H1 (cell line): ENCODE measurements around the gene DAZAP1. TPM values are rescaled to one million over a fixed set of nuclear protein-coding genes. Genes with fewer than 3 reads are reported as not detected.
A peak's percentile ranks its signal among the peaks of the same experiment; 100 is the strongest.

Experiments used
- CTCF ChIA-PET: fragments of 300-600 bp; sonication (Branson Sonifier 250); formaldehyde crosslinking; loops from one replicate; lab custom pipeline; 2021; ENCODE audit not compliant: partially characterized antibody; lab: Charles Lee
- POLR2A ChIA-PET: fragments of 300-600 bp; sonication (Branson Sonifier 250); formaldehyde crosslinking; loops from one replicate; lab custom pipeline; 2021; ENCODE audit warnings: inconsistent platforms; ENCODE audit not compliant: partially characterized antibody; lab: Charles Lee
- DNase-seq, 2 experiments: peaks; one replicate each; pipeline versions ENCODE4 v3.0.0 to v3.0.0-alpha.2; 2010 to 2022; ENCODE audit warnings: low spot score in 2 of 2, low read depth in 1 of 2, mixed read lengths in 1 of 2
- FAIRE-seq: peaks from 2 replicates; lab custom pipeline; 2011; peaks lifted over from hg19 to GRCh38; lab: Jason Lieb, UNC
- H2AFZ ChIP-seq: 2 replicates; pipeline ENCODE4 v1.8.1; 2012; ENCODE audit warnings: low read length, inconsistent platforms
- H2AK5ac ChIP-seq: 2 replicates; pipeline ENCODE4 v1.6.1; 2013; ENCODE audit warnings: low read depth, low read length
- H2BK120ac ChIP-seq: replicated peaks from 2 replicates; pipeline ENCODE3; 2013; ENCODE audit warnings: low read depth, low read length, inconsistent platforms
- H2BK12ac ChIP-seq: 2 replicates; pipeline ENCODE4 v1.6.1; 2013; ENCODE audit warnings: low read depth, low read length
- H2BK15ac ChIP-seq: 2 replicates; pipeline ENCODE4 v1.6.1; 2013; ENCODE audit warnings: low read length
- H2BK20ac ChIP-seq: 2 replicates; pipeline ENCODE4 v1.6.1; 2013; ENCODE audit warnings: low read length
- H2BK5ac ChIP-seq: 2 replicates; pipeline ENCODE4 v1.6.1; 2013; ENCODE audit warnings: low read depth, low read length
- H3K14ac ChIP-seq: 2 replicates; pipeline ENCODE4 v1.6.1; 2013; ENCODE audit warnings: inconsistent platforms; ENCODE audit not compliant: insufficient read length
- H3K18ac ChIP-seq: 2 replicates; pipeline ENCODE4 v1.6.1; 2013; ENCODE audit warnings: low read length; ENCODE audit errors: extremely low read depth
- H3K23ac ChIP-seq: 2 replicates; pipeline ENCODE4 v1.6.1; 2013; ENCODE audit warnings: inconsistent platforms; ENCODE audit not compliant: insufficient read length
- H3K23me2 ChIP-seq: 2 replicates; pipeline ENCODE4 v1.6.1; 2013; ENCODE audit warnings: low read depth, low read length
- H3K27ac ChIP-seq: 2 replicates; pipeline ENCODE4 v1.6.1; 2011; ENCODE audit warnings: low read depth, low read length, inconsistent platforms
- H3K27me3 ChIP-seq, 4 experiments: replicated peaks in 1 of 4; 1 replicate in 1 of 4; 2 replicates in 3 of 4; pipeline versions ENCODE4 v1.6.1 to v1.8.1; 2011 to 2013; ENCODE audit warnings: low read length in 3 of 4, mild to moderate bottlenecking in 3 of 4, inconsistent platforms in 2 of 4, mixed read lengths in 2 of 4, moderate library complexity in 1 of 4; ENCODE audit not compliant: control insufficient read depth in 3 of 4, insufficient read depth in 3 of 4; ENCODE audit errors: extremely low read depth in 1 of 4
- H3K36me3 ChIP-seq, 4 experiments: 2 replicates each; pipeline versions ENCODE4 v1.6.1 to v1.8.1; 2011 to 2013; ENCODE audit warnings: mild to moderate bottlenecking in 4 of 4, low read length in 3 of 4, moderate library complexity in 2 of 4, control low read depth in 1 of 4, inconsistent platforms in 1 of 4; ENCODE audit not compliant: insufficient read depth in 4 of 4, control insufficient read depth in 2 of 4
- H3K4ac ChIP-seq: replicated peaks from 2 replicates; pipeline ENCODE3; 2013; ENCODE audit warnings: low read length, low read depth, mixed read lengths, inconsistent platforms; ENCODE audit not compliant: insufficient read length
- H3K4me1 ChIP-seq, 4 experiments: replicated peaks in 1 of 4; 1 replicate in 1 of 4; 2 replicates in 3 of 4; pipeline versions ENCODE4 v1.6.1 to v1.8.1; 2011 to 2013; ENCODE audit warnings: low read length in 3 of 4, inconsistent platforms in 2 of 4, mixed read lengths in 1 of 4; ENCODE audit not compliant: insufficient read depth in 4 of 4, control insufficient read depth in 3 of 4
- H3K4me2 ChIP-seq, 2 experiments: 2 replicates each; pipeline versions ENCODE4 v1.6.1 to v1.8.1; 2011 to 2013; ENCODE audit warnings: low read depth in 2 of 2, low read length in 2 of 2, control low read depth in 1 of 2, inconsistent platforms in 1 of 2, mild to moderate bottlenecking in 1 of 2; ENCODE audit not compliant: insufficient read depth in 1 of 2
- H3K4me3 ChIP-seq, 4 experiments: fragments of 200-600, 300-600 bp in 1 of 4; sonication (generic), shearing (Covaris generic), sonication (Bioruptor Twin) in 1 of 4; 2 replicates each; pipeline versions ENCODE4 v1.5.1 to v1.8.1; 2011 to 2016; ENCODE audit warnings: low read length in 4 of 4, low read depth in 3 of 4, control low read depth in 2 of 4, inconsistent platforms in 2 of 4, mild to moderate bottlenecking in 2 of 4, mixed read lengths in 1 of 4, moderate library complexity in 1 of 4; ENCODE audit not compliant: insufficient read depth in 2 of 4; ENCODE audit errors: extremely low read depth in 1 of 4
- H3K56ac ChIP-seq: replicated peaks from 2 replicates; pipeline ENCODE3; 2013; ENCODE audit warnings: low read depth, mild to moderate bottlenecking, mixed read lengths, low read length, inconsistent platforms; ENCODE audit not compliant: insufficient read length
- H3K79me1 ChIP-seq: 2 replicates; pipeline ENCODE4 v1.6.1; 2013; ENCODE audit warnings: low read depth, low read length, control low read depth
- H3K79me2 ChIP-seq, 2 experiments: 2 replicates each; pipeline versions ENCODE4 v1.6.1 to v1.8.1; 2012 to 2013; ENCODE audit warnings: low read length in 2 of 2, mild to moderate bottlenecking in 2 of 2, inconsistent platforms in 1 of 2; ENCODE audit not compliant: insufficient read depth in 2 of 2, control insufficient read depth in 1 of 2
- H3K9ac ChIP-seq, 4 experiments: replicated peaks in 1 of 4; 1 replicate in 1 of 4; 2 replicates in 3 of 4; pipeline versions ENCODE4 v1.6.1 to v1.8.1; 2011 to 2013; ENCODE audit warnings: low read depth in 3 of 4, low read length in 3 of 4, control low read depth in 2 of 4, mild to moderate bottlenecking in 2 of 4, moderate library complexity in 2 of 4, inconsistent platforms in 1 of 4; ENCODE audit errors: extremely low read depth in 1 of 4
- H3K9me3 ChIP-seq, 2 experiments: 2 replicates each; pipeline versions ENCODE4 v1.6.1 to v1.8.1; 2012 to 2013; ENCODE audit warnings: mild to moderate bottlenecking in 2 of 2, moderate library complexity in 2 of 2, control low read depth in 1 of 2, inconsistent platforms in 1 of 2, low read depth in 1 of 2, low read length in 1 of 2, mixed read lengths in 1 of 2; ENCODE audit not compliant: insufficient read depth in 2 of 2
- H4K20me1 ChIP-seq, 2 experiments: replicated peaks in 1 of 2; 2 replicates each; pipeline versions ENCODE3 to v1.8.1; 2011 to 2013; ENCODE audit warnings: inconsistent platforms in 2 of 2, low read length in 2 of 2, mild to moderate bottlenecking in 1 of 2; ENCODE audit not compliant: insufficient read depth in 2 of 2, control insufficient read depth in 1 of 2
- H4K5ac ChIP-seq: 2 replicates; pipeline ENCODE4 v1.6.1; 2013; ENCODE audit warnings: low read length, low read depth, mixed read lengths, inconsistent platforms; ENCODE audit not compliant: insufficient read length
- H4K8ac ChIP-seq: 2 replicates; pipeline ENCODE4 v1.8.0; 2013; ENCODE audit warnings: mild to moderate bottlenecking, moderate library complexity, low read length, inconsistent platforms; ENCODE audit not compliant: insufficient read depth; ENCODE audit errors: extremely low read depth
- H4K91ac ChIP-seq: replicated peaks from 2 replicates; pipeline ENCODE3; 2013; ENCODE audit warnings: low read length, mixed read lengths, inconsistent platforms; ENCODE audit not compliant: insufficient read length
- ASH2L ChIP-seq: fragments of 200-600, 300-600 bp; sonication (generic); IDR thresholded peaks from one replicate; pipeline ENCODE4 v1.7.1; 2017; ENCODE audit warnings: low read length
- CBX8 ChIP-seq: fragments of 300-800, 300-1000 bp; sonication (generic); IDR thresholded peaks from 2 replicates; pipeline ENCODE4 v1.7.1; 2016; ENCODE audit warnings: low read depth, low read length, borderline replicate concordance
- JUN ChIP-seq: IDR thresholded peaks from 2 replicates; pipeline ENCODE4 v1.6.1; 2011; ENCODE audit warnings: low read depth, mild to moderate bottlenecking, improper control_type of control experiment, low read length
- KDM4A ChIP-seq: IDR thresholded peaks from one replicate; pipeline ENCODE4 v1.7.1; 2012; ENCODE audit warnings: low read depth, mild to moderate bottlenecking, moderate library complexity, low read length, inconsistent platforms; ENCODE audit not compliant: severe bottlenecking
- RXRA ChIP-seq: IDR thresholded peaks from 2 replicates; pipeline ENCODE4 v1.6.1; 2011; ENCODE audit warnings: low read depth, mild to moderate bottlenecking, low read length, moderate library complexity; ENCODE audit not compliant: insufficient read depth
- TAF7 ChIP-seq: optimal IDR thresholded peaks from 2 replicates; pipeline ENCODE3; 2011; ENCODE audit warnings: low read depth, mild to moderate bottlenecking, inconsistent platforms, low read length, moderate library complexity, borderline replicate concordance
- TCF12 ChIP-seq: IDR thresholded peaks from 2 replicates; pipeline ENCODE4 v1.6.1; 2011; ENCODE audit warnings: low read depth, mild to moderate bottlenecking, low read length
- WGBS, 2 experiments: shearing (Covaris generic) in 1 of 2; methylation state at CpG; one replicate each; pipeline versions ENCODE4 v1.1.6 to v1.1.7; 2013 to 2015; ENCODE audit warnings: low lambda C conversion rate in 2 of 2, mixed read lengths in 2 of 2, inconsistent platforms in 1 of 2, low coverage in 1 of 2, missing lambda C conversion rate in 1 of 2; ENCODE audit not compliant: insufficient replicate concordance in 2 of 2, insufficient coverage in 1 of 2, insufficient read length in 1 of 2; ENCODE audit errors: extremely low coverage in 1 of 2, missing lambda C conversion rate in 1 of 2; 5-methylcytosine and 5-hydroxymethylcytosine counted together
- polyA plus RNA-seq, 7 experiments: library from polyadenylated mRNA; depleted of rRNA in 3 of 7; stranded (reverse) in 5 of 7; unstranded in 2 of 7; fragments of >200 nt in 5 of 7; fragments of 200-250 nt in 2 of 7; gene quantifications; 1 replicate in 5 of 7; 2 replicates in 1 of 7; 4 replicates in 1 of 7; pipeline versions ENCODE4 v1.2.1 to v1.2.3, GENCODE V29; 2011 to 2013; ENCODE audit warnings: missing spikeins in 2 of 7, mixed read lengths in 2 of 7
- total RNA-seq: library from RNA; stranded (reverse); fragmentation: NEBNext Ultra II Directional; extraction: Animal tissue kit (Norgen Biotek cat#: 25700); gene quantifications from 2 replicates; pipeline ENCODE4 v1.2.1, GENCODE V29; 2021
- TF ChIP-seq, protein P1 (sequence below): IDR thresholded peaks from 2 replicates; pipeline ENCODE4 v1.6.1; 2012; ENCODE audit warnings: inconsistent platforms
- TF ChIP-seq, protein P2 (sequence below): IDR thresholded peaks from 2 replicates; pipeline ENCODE4 v1.6.1; 2011; ENCODE audit warnings: low read length, improper control_type of control experiment

The DAZAP1 gene
- total and polyA plus RNA-seq, 2 of the 8 experiments (the other 6 are each of a cell fraction or from before 2014, with no cell fraction given), result 79.6 to 341 TPM

DNA sequence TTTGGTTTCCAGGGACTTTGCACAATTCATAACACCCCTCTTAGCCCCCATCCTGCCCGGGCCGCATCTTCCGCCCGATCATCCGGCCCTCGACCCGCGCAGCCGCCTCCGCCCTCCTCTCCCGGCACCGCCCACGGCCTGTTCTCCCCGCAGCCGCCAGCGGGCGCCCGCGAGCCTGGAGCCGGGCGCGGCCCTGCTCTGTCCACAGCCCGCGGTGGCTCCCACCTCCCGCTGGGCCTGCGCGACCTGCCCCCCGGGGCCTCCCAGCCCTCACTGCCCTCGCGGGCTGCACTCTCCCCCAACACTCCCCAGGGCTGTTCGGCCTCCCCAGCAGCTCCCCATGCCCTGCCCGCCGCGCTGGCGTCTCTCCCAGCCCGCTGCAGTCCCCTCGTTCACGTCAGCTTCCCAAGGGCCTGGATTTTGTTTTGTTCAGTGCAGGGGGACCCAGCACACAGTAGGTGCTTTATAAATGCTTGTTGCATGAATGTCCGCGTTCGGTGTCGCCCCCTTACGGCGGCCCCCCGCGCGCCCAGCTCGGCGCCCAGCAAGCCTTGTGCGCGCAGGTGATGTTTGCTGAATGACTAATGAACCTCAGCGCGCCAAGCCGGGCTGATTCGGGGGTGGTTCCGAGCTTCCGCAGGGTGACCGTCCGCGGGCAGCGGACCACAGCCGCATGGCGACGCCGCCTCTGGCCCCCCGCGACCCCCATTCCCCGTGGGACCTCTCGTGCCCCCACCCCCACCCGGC, 38.0 kb downstream of the DAZAP1 start:
- H2BK5ac ChIP-seq, result no peak overlapping the region; the same call in 1 of the 2 replicates
- H3K9me3 ChIP-seq, result no peaks in the 10 kb centered on the region
- no peak overlapping the region for H2AK5ac ChIP-seq
- H2BK12ac ChIP-seq, result no peak overlapping the region
- no peak overlapping the region for H3K9ac ChIP-seq
- no peak overlapping the region for H3K56ac ChIP-seq
- H3K4ac ChIP-seq, result no peak overlapping the region
- POLR2A ChIA-PET, result interaction anchor here (0.8 to 7.6 kb wide), 12 partner anchors 9 to 176 kb away, joined by 3 to 109 read pairs (median 5); partner anchors contain the start of genes APC2 and CIRBP
- H3K27ac ChIP-seq, result no peak overlapping the region
- peaks cover 0 to 4% of the 10 kb centered on the region in 2 experiments; a peak in 1 of 4 replicates for H3K79me2 ChIP-seq
- FAIRE-seq (no peak), DNase-seq (peak in 1 of 2 experiments; percentile 95)
- H3K4me3 ChIP-seq, result peak overlapping the region; percentile 49 to 74 (median 66)
- H3K14ac ChIP-seq, result no peak overlapping the region
- no peak overlapping the region for H2AFZ ChIP-seq
- peaks cover 19 to 23% (median 22%) of the 10 kb centered on the region in 4 experiments for H3K36me3 ChIP-seq
- H3K23me2 ChIP-seq, result peaks cover 4% of the 10 kb centered on the region; the same call in 1 of the 2 replicates
- CTCF ChIA-PET, result interaction anchor here (0.7 to 5.6 kb wide), 12 partner anchors 10 to 179 kb away, joined by 3 to 54 read pairs (median 6); no protein-coding TSS in a partner anchor
- H4K8ac ChIP-seq, result peak overlapping the region; percentile 69; the same call in 1 of the 2 replicates
- 8% methylated on average over 51 of the region's 70 CpGs; no CpG with 5 or more reads in 1 of the 2 experiments for WGBS, 2 experiments
- H3K4me2 ChIP-seq, result peak overlapping the region; percentile 11 to 76
- no peak overlapping the region for H3K23ac ChIP-seq
- H2BK120ac ChIP-seq, result no peak overlapping the region
- peak overlapping the region; percentile 72; the same call in 1 of the 2 replicates for H2BK15ac ChIP-seq
- peaks cover 3% of the 10 kb centered on the region for H3K79me1 ChIP-seq
- H2BK20ac ChIP-seq, result no peak overlapping the region
- H4K5ac ChIP-seq, result no peak overlapping the region
- no peak overlapping the region for H4K91ac ChIP-seq
- H4K20me1 ChIP-seq, result peaks cover 19 to 20% of the 10 kb centered on the region in 2 experiments
- no peak overlapping the region; the same call in 1 of the 2 replicates for H3K18ac ChIP-seq
- H3K4me1 ChIP-seq, result peaks cover 0 to 18% (median 7%) of the 10 kb centered on the region in 4 experiments; a peak in 5 of 7 replicates
- peaks cover 26 to 41% (median 38%) of the 10 kb centered on the region in 4 experiments for H3K27me3 ChIP-seq
- no peak for TF ChIP-seq RXRA
- TF ChIP-seq CBX8, result no peak
- TF ChIP-seq, protein P1, sequence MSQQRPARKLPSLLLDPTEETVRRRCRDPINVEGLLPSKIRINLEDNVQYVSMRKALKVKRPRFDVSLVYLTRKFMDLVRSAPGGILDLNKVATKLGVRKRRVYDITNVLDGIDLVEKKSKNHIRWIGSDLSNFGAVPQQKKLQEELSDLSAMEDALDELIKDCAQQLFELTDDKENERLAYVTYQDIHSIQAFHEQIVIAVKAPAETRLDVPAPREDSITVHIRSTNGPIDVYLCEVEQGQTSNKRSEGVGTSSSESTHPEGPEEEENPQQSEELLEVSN, result no peak
- TF ChIP-seq JUN, result no peak
- TF ChIP-seq, protein P2, sequence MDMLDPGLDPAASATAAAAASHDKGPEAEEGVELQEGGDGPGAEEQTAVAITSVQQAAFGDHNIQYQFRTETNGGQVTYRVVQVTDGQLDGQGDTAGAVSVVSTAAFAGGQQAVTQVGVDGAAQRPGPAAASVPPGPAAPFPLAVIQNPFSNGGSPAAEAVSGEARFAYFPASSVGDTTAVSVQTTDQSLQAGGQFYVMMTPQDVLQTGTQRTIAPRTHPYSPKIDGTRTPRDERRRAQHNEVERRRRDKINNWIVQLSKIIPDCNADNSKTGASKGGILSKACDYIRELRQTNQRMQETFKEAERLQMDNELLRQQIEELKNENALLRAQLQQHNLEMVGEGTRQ, result no peak
- no peak for TF ChIP-seq TCF12
- TF ChIP-seq KDM4A, result peak; percentile 64
- TF ChIP-seq ASH2L, result peak; percentile 50
- TF ChIP-seq TAF7, result no peak
